NCI-H1930 (cell line): ENCODE data around the gene MIGA1.
"Not testable (repeated sequence)": the region's sequence is repeated elsewhere in the genome, so short reads cannot be mapped to it uniquely, and the experiment has no call there.

Experiments used
- DNase-seq, 2 experiments: peaks; one replicate each; lab custom pipeline; 2025; lab: John Stamatoyannopoulos, UW

MIGA1 gene

GRCh38 chr1:77779529-77780281 lies at the start of gene MIGA1:
Gene MIGA1 (plus strand): TSS chr1:77779649. CDS start chr1:77783253, 3,604 bp downstream.
- DNase-seq = peak; percentile 86 to 87

GRCh38 chr1:77732090-77732489 lies 47.4 kb upstream of the MIGA1 start:
- DNase-seq = no peak

GRCh38 chr1:77739235-77739634 lies 40.2 kb upstream of the MIGA1 start:
- no peak for DNase-seq

GRCh38 chr1:77741316-77741715 lies 38.1 kb upstream of the MIGA1 start:
- DNase-seq = no peak

GRCh38 chr1:77742011-77742555 lies 37.4 kb upstream of the MIGA1 start:
- no peak for DNase-seq

GRCh38 chr1:77744576-77744975 lies 34.9 kb upstream of the MIGA1 start:
- no peak for DNase-seq

- DNase-seq = not testable (repeated sequence)
These were observed 30.0 kb upstream of the MIGA1 start for GRCh38 chr1:77749489-77749888.

- no peak for DNase-seq
These were observed 23.2 kb upstream of the MIGA1 start for GRCh38 chr1:77756052-77756754.

- DNase-seq = no peak
These were observed 22.3 kb upstream of the MIGA1 start for GRCh38 chr1:77757066-77757584.

GRCh38 chr1:77757603-77758002 lies 21.8 kb upstream of the MIGA1 start:
- no peak for DNase-seq

- peak; percentile 66 to 87 for DNase-seq
These were observed 20.1 kb upstream of the MIGA1 start, which contains the start of gene USP33 for GRCh38 chr1:77759071-77760028. Gene USP33 (minus strand): TSS chr1:77759852. CDS start chr1:77741697, 18,155 bp downstream.

GRCh38 chr1:77762072-77762476 lies 17.4 kb upstream of the MIGA1 start:
- DNase-seq = no peak

GRCh38 chr1:77768006-77768405 lies 11.4 kb upstream of the MIGA1 start:
- DNase-seq = no peak

GRCh38 chr1:77776007-77776700 lies 3.3 kb upstream of the MIGA1 start:
- DNase-seq = no peak

GRCh38 chr1:77781683-77782082 lies 2.2 kb downstream of the MIGA1 start:
- no peak for DNase-seq

- DNase-seq = no peak
These were observed 3.7 kb downstream of the MIGA1 start for GRCh38 chr1:77783141-77783540.

- not testable (repeated sequence) for DNase-seq
These were observed 6.8 kb downstream of the MIGA1 start for GRCh38 chr1:77786093-77786741.

- DNase-seq = no peak
These were observed 15.1 kb downstream of the MIGA1 start for GRCh38 chr1:77794550-77794949.

GRCh38 chr1:77796695-77797405 lies 17.4 kb downstream of the MIGA1 start:
- no peak for DNase-seq

- no peak for DNase-seq
These were observed 18.5 kb downstream of the MIGA1 start for GRCh38 chr1:77797991-77798390.
